ENCODE results near the gene LAMB1.

Gene LAMB1

GRCh38 chr7:108007762-108008161 lies 4.8 kb upstream of the LAMB1 start:
- no peak overlapping the region for H3K4me3 ChIP-seq (ENCODE audit: low read depth in 1 of 2, low read length in 2 of 2)
- no peak overlapping the region for H3K27ac ChIP-seq (ENCODE audit: low read length)
- peaks cover 4 to 7% of the 10 kb centered on the region in 2 donors for H3K4me1 ChIP-seq (ENCODE audit: control insufficient read depth in 1 of 2, insufficient read depth in 2 of 2, low read length in 2 of 2)

GRCh38 chr7:108007261-108007660 lies 4.3 kb upstream of the LAMB1 start:
- H3K36me3 ChIP-seq (ENCODE audit: control insufficient read depth in 1 of 2, insufficient read depth in 2 of 2, low read length in 2 of 2) = no peaks in the 10 kb centered on the region
- no peak overlapping the region for H3K4me3 ChIP-seq (ENCODE audit: low read depth in 1 of 2, low read length in 2 of 2)
- H3K27ac ChIP-seq (ENCODE audit: low read length) = no peak overlapping the region
- peaks cover 2 to 4% of the 10 kb centered on the region in 2 donors for H3K4me1 ChIP-seq (ENCODE audit: control insufficient read depth in 1 of 2, insufficient read depth in 2 of 2, low read length in 2 of 2)
- H3K27me3 ChIP-seq (ENCODE audit: low read depth, low read length) = no peaks in the 10 kb centered on the region
- H3K9me3 ChIP-seq (ENCODE audit: control insufficient read depth in 1 of 2, low read length in 2 of 2) = no peaks in the 10 kb centered on the region

More at GRCh38 chr7:108007762-108008161, 4.8 kb upstream of the LAMB1 start:
- H3K27me3 ChIP-seq (ENCODE audit: low read depth, low read length) = no peaks in the 10 kb centered on the region
- no peaks in the 10 kb centered on the region for H3K36me3 ChIP-seq (ENCODE audit: control insufficient read depth in 1 of 2, insufficient read depth in 2 of 2, low read length in 2 of 2)
- no peaks in the 10 kb centered on the region for H3K9me3 ChIP-seq (ENCODE audit: control insufficient read depth in 1 of 2, low read length in 2 of 2)

- H3K27ac ChIP-seq (ENCODE audit: low read length) = peak overlapping the region; percentile 56
- no peaks in the 10 kb centered on the region for H3K9me3 ChIP-seq (ENCODE audit: control insufficient read depth in 1 of 2, low read length in 2 of 2)
- no peaks in the 10 kb centered on the region for H3K36me3 ChIP-seq (ENCODE audit: control insufficient read depth in 1 of 2, insufficient read depth in 2 of 2, low read length in 2 of 2)
- peaks cover 0 to 8% of the 10 kb centered on the region in 2 donors for H3K4me1 ChIP-seq (ENCODE audit: control insufficient read depth in 1 of 2, insufficient read depth in 2 of 2, low read length in 2 of 2)
- H3K27me3 ChIP-seq (ENCODE audit: low read depth, low read length) = peaks cover 4% of the 10 kb centered on the region
- H3K4me3 ChIP-seq (ENCODE audit: low read depth in 1 of 2, low read length in 2 of 2) = no peak overlapping the region
These were observed 1.5 kb upstream of the LAMB1 start for GRCh38 chr7:108004220-108005142.

GRCh38 chr7:108003599-108003935 lies 606 bp upstream of the LAMB1 start:
- no peaks in the 10 kb centered on the region for H3K9me3 ChIP-seq (ENCODE audit: control insufficient read depth in 1 of 2, low read length in 2 of 2)
- H3K27me3 ChIP-seq (ENCODE audit: low read depth, low read length) = peaks cover 4% of the 10 kb centered on the region
- H3K4me3 ChIP-seq (ENCODE audit: low read depth in 1 of 2, low read length in 2 of 2) = peak overlapping the region; percentile 78 to 86
- peaks cover 0 to 14% of the 10 kb centered on the region in 2 donors for H3K4me1 ChIP-seq (ENCODE audit: control insufficient read depth in 1 of 2, insufficient read depth in 2 of 2, low read length in 2 of 2)
- peak overlapping the region; percentile 17 for H3K27ac ChIP-seq (ENCODE audit: low read length)
- no peaks in the 10 kb centered on the region for H3K36me3 ChIP-seq (ENCODE audit: control insufficient read depth in 1 of 2, insufficient read depth in 2 of 2, low read length in 2 of 2)

- peaks cover 4% of the 10 kb centered on the region for H3K27me3 ChIP-seq (ENCODE audit: low read depth, low read length)
- H3K9me3 ChIP-seq (ENCODE audit: control insufficient read depth in 1 of 2, low read length in 2 of 2) = no peaks in the 10 kb centered on the region
These were observed 916 bp downstream of the LAMB1 start for GRCh38 chr7:108001764-108002725.

GRCh38 chr7:108000875-108001763 lies 1.8 kb downstream of the LAMB1 start:
- Histone ChIP-seq H3K27ac (ENCODE audit: low read length) (peak overlapping the region; percentile 82), H3K4me1 (ENCODE audit: control insufficient read depth in 1 of 2, insufficient read depth in 2 of 2, low read length in 2 of 2) (peaks cover 8 to 22% of the 10 kb centered on the region in 2 donors), H3K27me3 (ENCODE audit: low read depth, low read length) (peaks cover 4% of the 10 kb centered on the region)

More at GRCh38 chr7:108001764-108002725, 916 bp downstream of the LAMB1 start:
- H3K4me1 ChIP-seq (ENCODE audit: control insufficient read depth in 1 of 2, insufficient read depth in 2 of 2, low read length in 2 of 2) = peaks cover 3 to 19% of the 10 kb centered on the region in 2 donors
- H3K27ac ChIP-seq (ENCODE audit: low read length) = peak overlapping the region; percentile 82
- peak overlapping the region; percentile 78 to 86 for H3K4me3 ChIP-seq (ENCODE audit: low read depth in 1 of 2, low read length in 2 of 2)
- no peaks in the 10 kb centered on the region for H3K36me3 ChIP-seq (ENCODE audit: control insufficient read depth in 1 of 2, insufficient read depth in 2 of 2, low read length in 2 of 2)

GRCh38 chr7:107999779-108000560 lies 3.0 kb downstream of the LAMB1 start:
- Histone ChIP-seq H3K27ac (ENCODE audit: low read length) (peak overlapping the region; percentile 62), H3K4me1 (ENCODE audit: control insufficient read depth in 1 of 2, insufficient read depth in 2 of 2, low read length in 2 of 2) (peaks cover 18 to 29% of the 10 kb centered on the region in 2 donors), H3K27me3 (ENCODE audit: low read depth, low read length) (peaks cover 4% of the 10 kb centered on the region), H3K9me3 (ENCODE audit: control insufficient read depth in 1 of 2, low read length in 2 of 2) (no peaks in the 10 kb centered on the region), H3K4me3 (ENCODE audit: low read depth in 1 of 2, low read length in 2 of 2) (peak overlapping the region in 1 of 2 donors; percentile 86), H3K36me3 (ENCODE audit: control insufficient read depth in 1 of 2, insufficient read depth in 2 of 2, low read length in 2 of 2) (peaks cover 0 to 1% of the 10 kb centered on the region in 2 donors)

More at GRCh38 chr7:108000875-108001763, 1.8 kb downstream of the LAMB1 start:
- H3K36me3 ChIP-seq (ENCODE audit: control insufficient read depth in 1 of 2, insufficient read depth in 2 of 2, low read length in 2 of 2) = no peaks in the 10 kb centered on the region
- H3K4me3 ChIP-seq (ENCODE audit: low read depth in 1 of 2, low read length in 2 of 2) = peak overlapping the region; percentile 78 to 86
- H3K9me3 ChIP-seq (ENCODE audit: control insufficient read depth in 1 of 2, low read length in 2 of 2) = no peaks in the 10 kb centered on the region

- peaks cover 0 to 11% of the 10 kb centered on the region in 2 donors for H3K36me3 ChIP-seq (ENCODE audit: control insufficient read depth in 1 of 2, insufficient read depth in 2 of 2, low read length in 2 of 2)
- H3K27me3 ChIP-seq (ENCODE audit: low read depth, low read length) = peaks cover 4% of the 10 kb centered on the region
- peak overlapping the region; percentile 62 for H3K27ac ChIP-seq (ENCODE audit: low read length)
- peaks cover 19 to 32% of the 10 kb centered on the region in 2 donors for H3K4me1 ChIP-seq (ENCODE audit: control insufficient read depth in 1 of 2, insufficient read depth in 2 of 2, low read length in 2 of 2)
- H3K9me3 ChIP-seq (ENCODE audit: control insufficient read depth in 1 of 2, low read length in 2 of 2) = no peaks in the 10 kb centered on the region
- peak overlapping the region; percentile 4 to 86 for H3K4me3 ChIP-seq (ENCODE audit: low read depth in 1 of 2, low read length in 2 of 2)
These were observed 4.1 kb downstream of the LAMB1 start for GRCh38 chr7:107998660-107999480.

- Histone ChIP-seq H3K9me3 (ENCODE audit: control insufficient read depth in 1 of 2, low read length in 2 of 2) (no peaks in the 10 kb centered on the region), H3K27me3 (ENCODE audit: low read depth, low read length) (peaks cover 4% of the 10 kb centered on the region), H3K4me3 (ENCODE audit: low read depth in 1 of 2, low read length in 2 of 2) (peak overlapping the region in 1 of 2 donors; percentile 41), H3K4me1 (ENCODE audit: control insufficient read depth in 1 of 2, insufficient read depth in 2 of 2, low read length in 2 of 2) (peaks cover 22 to 38% of the 10 kb centered on the region in 2 donors), H3K27ac (ENCODE audit: low read length) (peak overlapping the region; percentile 62), H3K36me3 (ENCODE audit: control insufficient read depth in 1 of 2, insufficient read depth in 2 of 2, low read length in 2 of 2) (peaks cover 0 to 18% of the 10 kb centered on the region in 2 donors)
These were observed 4.8 kb downstream of the LAMB1 start for GRCh38 chr7:107998150-107998549.

Data from muscle layer of duodenum (tissue), 2 donors.